Sigmoid colon (tissue), 7 donors: ENCODE measurements around the gene ARL4D. TPM values are rescaled to one million over a fixed set of nuclear protein-coding genes. Genes with fewer than 3 reads are reported as not detected.
"Not testable (repeated sequence)": the region's sequence is repeated elsewhere in the genome, so short reads cannot be mapped to it uniquely, and the experiment has no call there.

Experiments
- DNase-seq: peaks from one replicate; pipeline ENCODE4 v3.0.0-alpha.2; 2019
- H3K27ac ChIP-seq, 4 donors: fragments of 200-600 bp; sonication (generic); one replicate each; pipeline ENCODE4 v1.5.1; 2016 to 2019; ENCODE audit warnings: mild to moderate bottlenecking in 1 of 4
- H3K27me3 ChIP-seq, 3 donors: fragments of 200-600 bp; sonication (generic); one replicate each; pipeline ENCODE4 v1.5.1; 2019; ENCODE audit warnings: mild to moderate bottlenecking in 1 of 3
- H3K36me3 ChIP-seq, 4 donors: fragments of 200-600 bp; sonication (generic); one replicate each; pipeline ENCODE4 v1.5.1; 2016 to 2019
- H3K4me1 ChIP-seq, 4 donors: fragments of 200-600 bp; sonication (generic); one replicate each; pipeline ENCODE4 v1.5.1; 2017 to 2019
- H3K4me3 ChIP-seq, 4 donors: fragments of 200-600 bp; sonication (generic); one replicate each; pipeline ENCODE4 v1.5.1; 2017 to 2019; ENCODE audit warnings: mild to moderate bottlenecking in 2 of 4, moderate library complexity in 1 of 4
- H3K9me3 ChIP-seq, 4 donors: fragments of 200-600 bp in 3 of 4; sonication (generic) in 3 of 4; one replicate each; pipeline versions ENCODE4 v1.5.1 to v1.6.1; 2013 to 2019
- EP300 ChIP-seq, 4 donors: sonication (generic); formaldehyde crosslinking; IDR thresholded peaks; one replicate each; pipeline ENCODE4 v1.6.1; 2017; ENCODE audit warnings: antibody characterized with exemption in 4 of 4
- POLR2A ChIP-seq, 2 donors: fragments of 450-650 bp; IDR thresholded peaks; one replicate each; pipeline ENCODE4 v1.6.1; 2016; ENCODE audit warnings: antibody characterized with exemption in 2 of 2, mild to moderate bottlenecking in 2 of 2, moderate library complexity in 2 of 2
- POLR2AphosphoS5 ChIP-seq, 4 donors: sonication (generic); formaldehyde crosslinking; IDR thresholded peaks; one replicate each; pipeline ENCODE4 v1.6.1; 2017; ENCODE audit warnings: antibody characterized with exemption in 4 of 4
- WGBS, 2 donors: extraction: QIAGEN DNeasy Blood & Tissue Kit; methylation state at CpG; one replicate each; pipeline ENCODE4 v1.1.7; 2013; 5-methylcytosine and 5-hydroxymethylcytosine counted together
- intact Hi-C: fragments of 100-400 bp; cut with DNase I; formaldehyde crosslinking; loops from one replicate; pipeline ENCODE4 v1.15.1; 2023
- polyA plus RNA-seq, 3 donors: library from polyadenylated mRNA; stranded (reverse); fragments of 200-250 nt; gene quantifications; one replicate each; pipeline ENCODE4 v1.2.3, GENCODE V29; 2013
- total RNA-seq, 4 donors: library from RNA; depleted of rRNA; stranded (reverse); fragments of >200 nt; gene quantifications; one replicate each; pipeline ENCODE4 v1.1.0, GENCODE V29; 2016
- TF ChIP-seq, protein P1 (sequence below), 4 experiments: fragments of 450-650 bp in 3 of 4; fragments of 200-600 bp in 1 of 4; IDR thresholded peaks; one replicate each; pipeline ENCODE4 v1.5.1; 2016 to 2019; ENCODE audit warnings: antibody characterized with exemption in 4 of 4, mild to moderate bottlenecking in 3 of 4, moderate library complexity in 2 of 4
- donor health status: healthy with polysubstance abuse.
- donor health status: Bipolar disorder and iron deficiency.
- donor health status: healthy.

ARL4D gene
- total and polyA plus RNA-seq, 7 donors, result 1.4 to 52.1 (median 18.6) TPM

DNA sequence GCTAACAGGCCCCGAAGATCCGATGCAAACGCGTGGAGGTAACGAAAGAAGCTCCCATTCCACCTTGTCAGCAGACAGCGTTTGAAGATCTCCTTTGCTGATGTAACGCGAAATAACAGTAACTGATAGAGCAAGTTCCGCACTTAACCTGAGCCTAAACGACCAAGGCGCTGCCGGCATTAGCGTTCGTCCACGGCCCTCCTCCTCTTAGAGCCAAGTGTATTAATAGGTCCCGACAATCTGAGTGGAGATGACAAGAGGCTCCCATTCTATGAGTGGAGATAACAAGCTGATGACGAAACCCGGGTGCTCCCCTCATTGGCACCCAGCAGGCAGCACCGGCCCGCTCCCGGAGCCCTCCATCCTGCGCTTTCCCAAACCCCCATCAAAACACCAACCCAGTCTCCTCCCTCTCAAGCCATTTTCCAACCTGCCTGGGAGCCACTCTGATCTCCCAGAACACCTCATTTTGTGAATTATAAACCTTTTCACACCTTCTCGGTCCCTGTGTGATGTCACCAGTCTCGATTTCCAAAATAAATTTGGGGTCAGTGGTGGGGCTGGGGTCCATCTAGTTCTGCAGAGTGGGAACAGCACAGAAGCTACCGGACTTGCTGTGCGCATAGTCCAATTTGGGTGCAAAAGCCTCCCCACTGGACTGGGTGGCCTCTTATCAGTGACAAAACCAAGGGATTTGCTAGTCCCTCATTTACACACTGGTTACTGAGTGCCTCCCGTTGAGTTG, 35.4 kb upstream of the ARL4D start:
- WGBS, 2 donors, result 95 to 97% methylated on average over 27 of the region's 27 CpGs
- TF ChIP-seq, protein P1, sequence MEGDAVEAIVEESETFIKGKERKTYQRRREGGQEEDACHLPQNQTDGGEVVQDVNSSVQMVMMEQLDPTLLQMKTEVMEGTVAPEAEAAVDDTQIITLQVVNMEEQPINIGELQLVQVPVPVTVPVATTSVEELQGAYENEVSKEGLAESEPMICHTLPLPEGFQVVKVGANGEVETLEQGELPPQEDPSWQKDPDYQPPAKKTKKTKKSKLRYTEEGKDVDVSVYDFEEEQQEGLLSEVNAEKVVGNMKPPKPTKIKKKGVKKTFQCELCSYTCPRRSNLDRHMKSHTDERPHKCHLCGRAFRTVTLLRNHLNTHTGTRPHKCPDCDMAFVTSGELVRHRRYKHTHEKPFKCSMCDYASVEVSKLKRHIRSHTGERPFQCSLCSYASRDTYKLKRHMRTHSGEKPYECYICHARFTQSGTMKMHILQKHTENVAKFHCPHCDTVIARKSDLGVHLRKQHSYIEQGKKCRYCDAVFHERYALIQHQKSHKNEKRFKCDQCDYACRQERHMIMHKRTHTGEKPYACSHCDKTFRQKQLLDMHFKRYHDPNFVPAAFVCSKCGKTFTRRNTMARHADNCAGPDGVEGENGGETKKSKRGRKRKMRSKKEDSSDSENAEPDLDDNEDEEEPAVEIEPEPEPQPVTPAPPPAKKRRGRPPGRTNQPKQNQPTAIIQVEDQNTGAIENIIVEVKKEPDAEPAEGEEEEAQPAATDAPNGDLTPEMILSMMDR (IDR thresholded peaks at IDR 0.05), result no peak
- TF ChIP-seq POLR2AphosphoS5 (IDR thresholded peaks at IDR 0.05), result no peak
- TF ChIP-seq EP300 (IDR thresholded peaks at IDR 0.05), result no peak
- TF ChIP-seq POLR2A (IDR thresholded peaks at IDR 0.05), result no peak
- no peak overlapping the region for H3K4me3 ChIP-seq
- no peaks in the 10 kb centered on the region for H3K36me3 ChIP-seq
- intact Hi-C loops, result no loop called here
- H3K27me3 ChIP-seq, result no peaks in the 10 kb centered on the region
- no peaks in the 10 kb centered on the region for H3K9me3 ChIP-seq
- no peak overlapping the region for H3K27ac ChIP-seq
- H3K4me1 ChIP-seq, result peaks cover 0 to 31% (median 27%) of the 10 kb centered on the region in 4 donors
- no peak for DNase-seq

DNA sequence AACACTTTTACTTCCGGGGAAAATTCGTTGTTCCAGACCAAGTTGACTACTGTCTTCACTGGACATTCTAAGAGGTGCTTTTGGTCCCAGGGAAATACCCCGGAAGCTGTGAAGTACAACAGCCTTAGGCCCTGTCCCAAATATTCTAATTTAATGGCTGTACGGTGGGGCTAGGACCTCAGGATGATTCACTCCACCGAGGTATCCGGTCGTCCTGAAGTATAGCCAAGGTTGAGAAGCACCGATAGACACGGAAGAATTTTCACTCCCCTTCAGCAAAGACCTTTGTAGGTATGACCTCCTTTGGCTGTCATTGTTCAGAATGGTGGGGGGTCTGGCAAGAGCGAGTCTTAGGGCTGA, 34.9 kb upstream of the ARL4D start:
- H3K27ac ChIP-seq, result no peak overlapping the region
- intact Hi-C loops, result no loop called here
- no peaks in the 10 kb centered on the region for H3K36me3 ChIP-seq
- TF ChIP-seq POLR2AphosphoS5 (IDR thresholded peaks at IDR 0.05) (no peak), EP300 (IDR thresholded peaks at IDR 0.05) (no peak), POLR2A (IDR thresholded peaks at IDR 0.05) (no peak)
- TF ChIP-seq, protein P1 (IDR thresholded peaks at IDR 0.05), result no peak
- peaks cover 0 to 36% (median 30%) of the 10 kb centered on the region in 4 donors for H3K4me1 ChIP-seq
- H3K27me3 ChIP-seq, result no peaks in the 10 kb centered on the region
- 91 to 94% methylated on average over 10 of the region's 10 CpGs for WGBS, 2 donors
- DNase-seq, result no peak
- H3K4me3 ChIP-seq, result no peak overlapping the region
- H3K9me3 ChIP-seq, result no peaks in the 10 kb centered on the region

DNA sequence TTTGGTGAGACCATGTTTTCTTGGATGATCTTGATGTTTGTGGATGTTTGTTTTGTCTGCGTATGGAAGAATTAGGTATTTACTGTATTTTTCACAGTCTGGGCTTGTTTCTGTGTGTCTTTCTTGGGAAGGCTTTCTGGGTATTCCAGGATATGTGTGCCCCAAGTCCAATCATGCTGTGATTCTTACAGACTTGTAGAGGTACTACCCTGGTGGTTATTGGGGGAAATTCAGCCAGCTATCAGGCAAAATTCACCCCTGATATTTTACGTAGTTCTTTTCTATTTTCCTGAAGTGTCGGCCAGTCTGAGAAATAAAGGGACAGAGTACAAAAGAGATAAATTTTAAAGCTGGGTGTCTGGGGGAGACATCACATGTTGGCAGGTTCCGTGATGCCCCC, 33.4 kb upstream of the ARL4D start:
- Histone ChIP-seq H3K27ac (no peak overlapping the region), H3K36me3 (no peaks in the 10 kb centered on the region), H3K4me1 (peaks cover 0 to 38% (median 31%) of the 10 kb centered on the region in 4 donors), H3K9me3 (no peaks in the 10 kb centered on the region), H3K27me3 (no peaks in the 10 kb centered on the region), H3K4me3 (no peak overlapping the region)
- TF ChIP-seq, protein P1 (IDR thresholded peaks at IDR 0.05), result no peak
- no peak for TF ChIP-seq EP300 (IDR thresholded peaks at IDR 0.05)
- TF ChIP-seq POLR2A (IDR thresholded peaks at IDR 0.05), result no peak
- TF ChIP-seq POLR2AphosphoS5 (IDR thresholded peaks at IDR 0.05), result no peak
- no peak for DNase-seq
- intact Hi-C loops, result no loop called here
- WGBS, 2 donors, result 92 to 93% methylated on average over 4 of the region's 4 CpGs

DNA sequence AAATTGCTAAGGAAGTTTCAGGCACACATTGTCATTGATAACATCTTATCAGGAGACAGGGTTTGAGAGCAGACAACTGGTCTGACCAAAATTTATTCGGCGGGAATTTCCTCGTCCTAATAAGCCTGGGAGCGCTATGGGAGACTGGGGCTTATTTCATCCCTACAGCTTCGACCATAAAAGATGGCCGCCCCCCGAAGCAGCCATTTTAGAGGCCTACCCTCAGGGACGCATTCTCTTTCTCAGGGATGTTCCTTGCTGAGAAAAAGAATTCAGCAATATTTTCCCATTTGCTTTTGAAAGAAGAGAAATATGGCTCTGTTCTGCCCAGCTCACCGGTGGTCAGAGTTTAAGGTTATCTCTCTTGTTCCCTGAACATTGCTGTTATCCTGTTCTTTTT, 32.9 kb upstream of the ARL4D start:
- H3K9me3 ChIP-seq, H3K4me3 ChIP-seq, DNase-seq, H3K27me3 ChIP-seq, H3K27ac ChIP-seq, intact Hi-C loops, H3K36me3 ChIP-seq: not testable (repeated sequence)
- peaks cover 0 to 41% (median 34%) of the 10 kb centered on the region in 4 donors for H3K4me1 ChIP-seq
- 97% methylated on average over 9 of the region's 9 CpGs for WGBS, 2 donors

DNA sequence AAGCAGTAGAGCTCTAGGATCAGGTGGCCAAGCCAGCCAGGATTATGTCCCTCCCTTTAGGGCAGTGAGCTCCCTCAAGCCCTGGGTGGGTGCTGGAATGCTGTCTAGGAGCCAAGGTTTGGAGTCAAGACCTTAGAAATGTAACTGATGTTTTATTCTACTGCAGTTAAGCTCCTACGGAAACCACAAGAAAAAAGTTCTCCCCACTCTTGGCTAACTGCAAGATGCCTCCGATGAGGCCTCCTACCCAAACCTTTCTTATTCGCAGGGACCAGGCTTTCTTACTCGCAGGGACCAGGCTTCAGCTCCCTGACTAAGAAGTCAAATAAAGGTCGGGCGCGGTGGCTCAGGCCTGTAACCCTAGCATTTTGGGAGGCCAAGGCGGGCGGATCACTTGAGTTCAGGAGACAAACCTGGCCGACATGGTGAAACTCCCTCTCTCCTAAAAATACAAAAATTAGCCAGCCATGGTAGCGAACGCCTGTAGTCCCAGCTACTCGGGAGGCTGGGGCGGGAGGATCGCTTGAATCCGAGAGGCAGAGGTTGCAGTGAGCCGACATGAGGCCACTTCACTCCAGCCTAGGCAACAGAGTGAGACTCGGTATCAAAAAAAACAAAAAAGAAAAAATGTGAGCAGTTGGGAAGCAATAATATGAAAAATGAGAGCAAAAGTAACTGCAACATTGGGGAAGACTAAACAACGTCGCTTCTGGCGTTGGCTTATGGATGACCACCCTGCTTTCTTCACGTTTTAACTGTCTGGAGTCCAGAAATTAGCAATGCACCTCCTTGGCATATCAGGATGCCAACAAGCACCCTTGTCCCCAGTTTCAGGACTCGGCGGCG, 31.7 kb upstream of the ARL4D start:
- intact Hi-C loops, result no loop called here
- H3K4me3 ChIP-seq, result peak overlapping the region in 3 of 4 donors; percentile 53 to 55 (median 54)
- H3K36me3 ChIP-seq, result no peaks in the 10 kb centered on the region
- no peak for DNase-seq
- H3K27me3 ChIP-seq, result no peaks in the 10 kb centered on the region
- no peaks in the 10 kb centered on the region for H3K9me3 ChIP-seq
- TF ChIP-seq POLR2A (IDR thresholded peaks at IDR 0.05), result no peak
- TF ChIP-seq EP300 (IDR thresholded peaks at IDR 0.05), result no peak
- no peak for TF ChIP-seq POLR2AphosphoS5 (IDR thresholded peaks at IDR 0.05)
- TF ChIP-seq, protein P1 (IDR thresholded peaks at IDR 0.05), result no peak
- WGBS, 2 donors, result 75 to 83% methylated on average over 25 of the region's 25 CpGs
- H3K27ac ChIP-seq, result peak overlapping the region; percentile 99 to 100 (median 100)
- H3K4me1 ChIP-seq, result peaks cover 0 to 43% (median 37%) of the 10 kb centered on the region in 4 donors
